HG03139 (cell line): ENCODE measurements around the gene TP53BP1.
"Not testable (repeated sequence)": the region's sequence is repeated elsewhere in the genome, so short reads cannot be mapped to it uniquely, and the experiment has no call there.

Experiments used
- ATAC-seq: cut with Tn5 transposase; IDR thresholded peaks from one replicate; pipeline ENCODE4 v1.9.1; 2021; ENCODE audit not compliant: unreplicated experiment

The TP53BP1 gene

GRCh38 chr15:43433165-43433564 is 59.8 kb downstream of the TP53BP1 start:
- ATAC-seq: no peak

- ATAC-seq: no peak
Measured at GRCh38 chr15:43429687-43430086, 63.3 kb downstream of the TP53BP1 start.

- ATAC-seq: no peak
Measured at GRCh38 chr15:43423793-43424192, 69.2 kb downstream of the TP53BP1 start.

GRCh38 chr15:43420876-43421275 is 72.1 kb downstream of the TP53BP1 start:
- no peak for ATAC-seq

- no peak for ATAC-seq
Measured at GRCh38 chr15:43420435-43420834, 72.5 kb downstream of the TP53BP1 start.

- ATAC-seq: no peak
Measured at GRCh38 chr15:43414196-43414595, 78.8 kb downstream of the TP53BP1 start.

GRCh38 chr15:43412096-43412495 is 80.9 kb downstream of the TP53BP1 start:
- no peak for ATAC-seq

- no peak for ATAC-seq
Measured at GRCh38 chr15:43410572-43411214, 82.3 kb downstream of the TP53BP1 start.

- no peak for ATAC-seq
Measured at GRCh38 chr15:43408789-43409188, 84.2 kb downstream of the TP53BP1 start.

GRCh38 chr15:43406808-43407207 is 86.1 kb downstream of the TP53BP1 start:
- ATAC-seq: no peak

- ATAC-seq: no peak
Measured at GRCh38 chr15:43406189-43406588, 86.8 kb downstream of the TP53BP1 start.

GRCh38 chr15:43404130-43404529 is 88.8 kb downstream of the TP53BP1 start:
- ATAC-seq: no peak

GRCh38 chr15:43403616-43404015 is 89.3 kb downstream of the TP53BP1 start:
- no peak for ATAC-seq

- no peak for ATAC-seq
Measured at GRCh38 chr15:43402255-43402654, 90.7 kb downstream of the TP53BP1 start.

- ATAC-seq: not testable (repeated sequence)
Measured at GRCh38 chr15:43393592-43393991, 99.4 kb downstream of the TP53BP1 start.

GRCh38 chr15:43390723-43391122 is 102.2 kb downstream of the TP53BP1 start:
- no peak for ATAC-seq

- no peak for ATAC-seq
Measured at GRCh38 chr15:43383070-43383469, 109.9 kb downstream of the TP53BP1 start.

GRCh38 chr15:43382310-43382709 is 110.6 kb downstream of the TP53BP1 start:
- no peak for ATAC-seq

- ATAC-seq: no peak
Measured at GRCh38 chr15:43378601-43379000, 114.4 kb downstream of the TP53BP1 start.

GRCh38 chr15:43376017-43376705 is 116.8 kb downstream of the TP53BP1 start:
- ATAC-seq: no peak

- ATAC-seq: peak; percentile 67
Measured at GRCh38 chr15:43370975-43371974, 121.7 kb downstream of the TP53BP1 start, which contains the start of the genes TUBGCP4 and ZSCAN29. Gene TUBGCP4, plus strand, starts transcription at chr15:43371101. Its CDS starts 254 bp downstream, at chr15:43371355. Gene ZSCAN29, minus strand, starts transcription at chr15:43371043. Its CDS starts 1,130 bp downstream, at chr15:43369913.
